HTR-8/SVneo (cell line): ENCODE data around the gene PRRT1B.

Experiments used
- DNase-seq: peaks from one replicate; pipeline ENCODE4 v3.0.0; 2011; ENCODE audit warnings: low spot score, mixed read lengths; ENCODE audit not compliant: insufficient read length
- FAIRE-seq: peaks from 2 replicates; lab custom pipeline; 2011; peaks lifted over from hg19 to GRCh38; lab: Jason Lieb, UNC

Gene PRRT1B

GRCh38 chr9:131577005-131578000 lies 32.0 kb downstream of the PRRT1B start:
- DNase-seq (no peak), FAIRE-seq (no peak)

DNA sequence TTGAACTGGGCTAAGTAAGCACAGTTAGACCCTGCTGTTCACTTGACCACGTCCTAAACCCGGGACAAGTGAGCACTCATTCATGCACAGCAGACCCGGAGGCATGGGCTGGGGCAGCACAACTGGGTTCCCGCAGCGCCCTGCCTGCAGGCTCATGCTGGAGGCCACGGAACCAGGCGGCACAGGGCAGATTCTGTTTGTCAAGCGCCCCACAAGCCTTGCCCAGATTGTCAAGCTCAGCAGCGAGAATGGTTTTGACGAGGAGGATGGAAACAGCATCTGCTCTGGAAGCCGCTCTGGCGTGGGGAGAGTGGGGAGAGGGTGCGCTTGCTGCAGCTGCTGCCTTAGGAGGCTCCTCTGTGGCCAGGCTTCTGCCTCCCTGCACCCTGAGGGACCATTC lies 32.7 kb downstream of the PRRT1B start:
- DNase-seq (no peak), FAIRE-seq (no peak)

DNA sequence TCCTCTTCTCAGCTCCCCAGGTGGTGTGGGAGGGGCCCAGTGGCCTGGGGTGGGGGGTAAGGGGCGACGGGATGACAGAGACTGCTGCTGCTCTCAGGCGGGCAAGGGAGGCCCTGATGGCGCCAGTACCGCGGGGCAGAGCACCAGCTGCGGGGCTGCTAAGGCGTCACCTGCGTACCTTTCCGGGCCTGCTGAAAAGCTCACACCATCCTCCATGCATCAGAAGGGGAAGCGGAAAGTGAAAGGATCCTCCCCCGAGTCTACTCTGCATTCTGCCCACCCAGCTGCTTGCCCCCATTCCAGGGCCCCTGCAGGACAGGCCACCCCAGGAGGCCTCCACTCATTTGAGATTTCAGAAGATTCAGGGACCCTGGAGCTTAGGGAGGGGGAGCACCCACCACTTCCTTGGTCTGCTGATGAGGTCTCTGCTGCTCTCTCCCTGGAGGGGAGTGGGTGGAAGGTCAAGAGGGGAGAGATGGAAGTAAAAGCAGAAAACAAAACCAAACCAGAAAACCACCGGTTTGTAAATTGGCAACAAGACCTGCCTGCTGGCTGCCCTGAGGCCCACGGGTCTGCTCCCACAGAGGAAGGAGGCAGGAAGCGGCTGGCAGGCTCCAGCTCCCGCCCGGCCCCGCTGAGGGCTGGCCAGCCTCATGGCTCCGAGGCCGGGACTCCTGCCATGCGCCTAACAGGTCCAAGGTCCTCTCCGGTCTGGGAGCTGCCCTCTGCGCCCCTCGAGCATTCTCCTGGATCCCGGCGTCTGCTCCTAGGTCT lies 33.6 kb downstream of the PRRT1B start:
- no peak for DNase-seq
- FAIRE-seq, result no peak

GRCh38 chr9:131579789-131580211 lies 34.5 kb downstream of the PRRT1B start:
- no peak for DNase-seq

DNA sequence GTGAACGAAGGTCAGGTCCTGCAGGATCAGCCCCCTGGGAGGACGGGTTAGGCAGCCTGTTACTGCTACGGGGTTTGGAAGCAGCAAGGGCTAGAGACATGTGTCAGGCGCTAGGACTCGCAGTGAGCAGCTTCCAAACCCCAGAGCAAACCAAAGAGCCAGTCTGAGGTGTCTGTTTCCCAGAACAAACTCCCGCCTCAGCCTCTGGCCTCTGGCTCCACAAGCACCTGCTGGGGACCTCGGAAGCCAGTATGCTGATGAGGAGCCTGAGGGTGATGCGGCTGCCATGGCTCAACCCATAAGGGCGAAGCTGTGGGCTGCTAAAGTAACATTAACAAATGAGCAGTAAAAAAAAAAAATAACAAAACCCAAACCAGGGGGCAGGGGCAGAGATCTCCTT lies 35.0 kb downstream of the PRRT1B start:
- FAIRE-seq, result no peak
- no peak for DNase-seq

More at GRCh38 chr9:131579789-131580211, 34.5 kb downstream of the PRRT1B start:
- no peak for FAIRE-seq

- DNase-seq (no peak), FAIRE-seq (no peak)
These were observed 36.7 kb downstream of the PRRT1B start for GRCh38 chr9:131582056-131582455.

- DNase-seq, result no peak
- FAIRE-seq, result no peak
These were observed 37.4 kb downstream of the PRRT1B start for GRCh38 chr9:131582466-131583336.

DNA sequence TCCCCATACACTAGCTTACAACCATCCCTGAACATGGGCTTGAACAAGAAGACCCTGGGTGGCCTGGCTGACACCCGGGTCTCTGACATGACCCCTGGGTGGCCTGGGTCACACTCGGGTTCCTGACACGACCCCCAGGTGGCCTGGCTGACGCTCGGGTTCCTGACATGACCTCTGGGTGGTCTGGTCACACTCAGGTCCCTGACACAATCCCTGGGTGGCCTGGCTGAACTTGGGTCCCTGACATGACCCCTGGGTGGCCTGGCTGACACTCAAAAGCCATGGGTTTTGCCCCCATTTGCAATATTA lies 38.0 kb downstream of the PRRT1B start:
- FAIRE-seq (no peak), DNase-seq (no peak)

DNA sequence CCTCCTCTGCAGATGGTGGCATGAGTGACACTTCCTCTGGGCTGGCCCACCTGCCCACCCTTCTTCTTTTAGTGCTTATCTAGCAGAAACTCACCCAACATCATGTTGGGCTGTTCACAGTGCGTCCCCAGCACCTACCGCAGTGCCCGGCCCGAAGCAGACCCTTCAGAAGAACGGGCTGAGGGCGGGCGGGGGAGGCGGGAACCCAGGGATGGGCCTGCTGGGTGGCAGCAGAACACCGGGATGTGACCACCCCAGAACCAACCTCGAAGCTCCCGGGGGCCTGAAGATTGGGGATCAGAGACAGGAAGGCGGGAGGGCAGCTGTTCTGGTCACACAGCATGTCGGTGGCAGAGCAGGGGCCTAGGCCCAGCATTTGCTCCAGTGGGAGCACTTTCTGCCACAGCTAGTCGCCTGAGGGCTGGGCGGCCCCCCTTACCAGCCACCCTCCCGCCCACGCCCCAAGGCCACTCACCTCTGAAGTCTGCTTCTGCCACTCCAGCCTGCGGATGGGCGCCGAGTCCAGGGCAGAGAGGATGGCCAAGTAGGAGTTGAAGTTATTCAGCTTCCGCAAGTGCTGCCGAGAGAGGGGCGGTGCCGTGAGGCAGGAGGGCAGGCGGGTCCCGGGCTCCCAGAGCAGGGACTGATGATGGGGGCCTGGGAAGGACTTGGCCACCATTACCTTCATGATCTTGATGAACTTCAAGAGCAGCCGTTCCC lies 38.7 kb downstream of the PRRT1B start:
- DNase-seq, result no peak
- no peak for FAIRE-seq

DNA sequence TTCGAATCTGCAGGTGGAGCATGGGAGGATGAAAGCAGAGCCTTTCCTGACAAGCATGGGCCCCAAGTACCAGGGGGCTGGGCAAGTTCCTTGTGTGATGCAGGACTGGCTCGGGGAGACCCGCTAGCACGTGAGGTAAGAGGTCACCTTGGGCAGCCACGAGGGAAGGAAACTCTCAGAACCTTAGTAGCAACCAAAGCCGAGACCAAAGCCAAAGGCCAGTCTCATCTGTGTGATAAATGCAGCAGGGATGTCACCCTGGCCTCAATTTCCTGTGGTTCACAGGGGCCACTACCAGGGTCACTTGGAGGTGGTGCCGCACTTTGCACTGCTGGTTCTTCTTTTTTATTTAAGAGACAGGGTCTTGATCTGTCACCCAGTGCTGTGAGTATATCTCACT lies 39.5 kb downstream of the PRRT1B start:
- DNase-seq (no peak), FAIRE-seq (no peak)

- no peak for FAIRE-seq
- DNase-seq, result no peak
These were observed 40.1 kb downstream of the PRRT1B start for GRCh38 chr9:131585375-131585774.

GRCh38 chr9:131587331-131587730 lies 42.0 kb downstream of the PRRT1B start:
- DNase-seq (no peak), FAIRE-seq (no peak)

- no peak for DNase-seq
These were observed 42.6 kb downstream of the PRRT1B start for GRCh38 chr9:131587906-131588305.

DNA sequence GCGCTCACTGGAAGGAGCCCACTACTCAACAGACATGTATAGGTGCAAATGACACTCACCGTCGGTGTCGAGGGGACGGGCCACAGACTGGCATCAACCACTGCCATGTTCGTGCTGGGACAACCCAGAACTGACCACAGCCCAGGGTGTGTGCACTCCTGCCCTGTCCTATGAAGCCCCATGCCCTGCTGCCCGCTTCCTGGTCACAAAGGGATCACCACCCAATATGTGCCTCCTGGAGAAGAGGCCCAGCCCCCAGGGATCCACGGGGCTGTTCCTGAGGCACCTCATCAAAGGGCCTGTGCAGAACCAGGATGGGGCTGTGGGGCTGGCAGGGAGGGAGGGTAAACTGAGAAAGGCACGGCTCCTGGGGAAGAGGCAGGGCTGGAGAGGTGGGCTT lies 43.1 kb downstream of the PRRT1B start:
- FAIRE-seq (no peak), DNase-seq (no peak)

More at GRCh38 chr9:131587906-131588305, 42.6 kb downstream of the PRRT1B start:
- FAIRE-seq, result no peak

DNA sequence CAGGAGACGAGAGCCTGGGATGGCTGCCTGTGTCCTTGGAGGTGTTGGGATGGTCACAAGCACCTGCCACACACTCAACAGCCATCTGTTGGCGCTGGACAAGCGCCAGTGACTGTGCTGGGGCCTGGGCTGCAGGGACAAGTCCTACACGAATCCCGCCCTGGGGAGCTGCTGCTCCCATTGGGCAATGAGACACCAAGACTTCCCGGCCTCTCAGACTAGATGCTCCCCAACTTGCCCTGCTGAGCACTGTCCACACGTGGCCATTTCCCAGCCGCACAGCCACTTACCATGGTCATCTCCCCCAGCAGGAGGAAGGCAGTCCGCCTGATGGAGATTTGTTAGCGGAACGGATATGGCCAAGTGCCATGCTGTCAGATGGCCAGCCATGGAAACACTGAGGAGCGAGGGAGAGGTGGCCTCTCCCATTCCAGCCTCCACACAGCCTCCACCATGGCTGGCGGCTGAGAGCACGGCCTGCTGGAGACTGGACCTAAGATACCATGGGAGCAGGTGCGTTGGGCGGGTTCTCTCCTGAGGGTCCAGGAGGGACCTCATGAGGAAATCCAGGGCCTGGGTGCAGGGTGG lies 43.9 kb downstream of the PRRT1B start:
- no peak for DNase-seq
- no peak for FAIRE-seq

DNA sequence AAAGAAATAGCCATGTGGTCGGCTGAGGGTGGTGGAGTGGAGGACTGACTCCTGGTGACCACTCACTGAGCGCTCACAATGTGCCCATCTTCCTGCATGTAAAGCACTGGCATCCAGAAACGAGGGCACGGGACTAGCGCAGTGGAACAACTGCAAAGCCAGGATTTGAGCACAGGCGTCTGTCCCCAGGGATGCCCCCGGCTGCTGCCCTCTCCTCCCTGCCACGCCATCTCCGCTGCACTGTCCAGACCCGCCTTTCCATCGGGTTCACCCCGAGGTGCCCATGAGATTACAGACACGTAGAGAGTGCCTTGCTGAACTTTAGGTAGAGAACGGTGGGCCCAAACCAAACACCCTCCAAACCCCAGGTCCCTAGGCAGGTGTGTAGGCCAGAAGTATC lies 44.7 kb downstream of the PRRT1B start:
- FAIRE-seq (no peak), DNase-seq (no peak)

GRCh38 chr9:131590449-131590848 lies 45.1 kb downstream of the PRRT1B start:
- FAIRE-seq (no peak), DNase-seq (no peak)

- FAIRE-seq (peak; percentile 90), DNase-seq (peak; percentile 88)
These were observed 45.9 kb downstream of the PRRT1B start for GRCh38 chr9:131590907-131591844.
